Erythroblast (primary cell): ENCODE measurements around the gene SCD5.

Experiments
- GATA1 ChIP-seq: IDR thresholded peaks from 2 replicates; pipeline ENCODE4 v1.6.1; 2011; ENCODE audit warnings: low read depth, mild to moderate bottlenecking, control low read depth, low read length, moderate library complexity
- POLR2A ChIP-seq: IDR thresholded peaks from 2 replicates; pipeline ENCODE4 v1.6.1; 2011; ENCODE audit warnings: mild to moderate bottlenecking, low read length

DNA sequence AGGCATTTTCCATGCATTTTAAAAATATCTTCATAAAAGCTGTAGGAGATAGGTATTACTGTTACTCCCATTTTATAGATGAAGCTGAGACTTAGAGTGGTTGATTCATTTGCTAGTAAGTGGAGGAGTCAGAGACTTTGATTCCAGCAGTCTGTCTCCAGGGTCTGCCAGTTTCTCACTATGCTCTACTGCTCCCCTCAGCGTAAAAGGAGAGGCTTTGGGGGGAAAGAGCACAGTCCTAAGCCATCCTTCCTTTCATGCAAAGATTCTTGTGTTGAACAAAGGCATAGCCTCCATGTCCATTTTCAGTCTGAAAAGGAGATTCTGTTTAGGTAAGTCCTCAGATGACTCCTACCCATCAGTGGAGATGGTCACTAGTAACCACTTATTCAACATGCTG is 119.1 kb downstream of the SCD5 start:
- TF ChIP-seq POLR2A = no peak
- TF ChIP-seq GATA1 = no peak
